ENCODE measurements around the gene FAM241A.

FAM241A gene

GRCh38 chr4:112119353-112119783 lies 25.9 kb upstream of the FAM241A start:
- no peaks in the 10 kb centered on the region for H3K9me3 ChIP-seq (ENCODE audit: insufficient read depth, low read length)
- no peak overlapping the region for H3K27ac ChIP-seq (ENCODE audit: low read depth, low read length)
- H3K4me3 ChIP-seq (ENCODE audit: insufficient read depth, low read length, poor library complexity, severe bottlenecking), result no peak overlapping the region
- H3K79me2 ChIP-seq (ENCODE audit: insufficient read depth, low read length), result no peaks in the 10 kb centered on the region
- TF ChIP-seq CTCF (IDR thresholded peaks at IDR 0.05; ENCODE audit: insufficient read depth, low read length, poor library complexity, severe bottlenecking) (no peak), EZH2phosphoT487 (conservative IDR thresholded peaks at IDR 0.05; ENCODE audit: low read length) (no peak)
- H3K36me3 ChIP-seq (ENCODE audit: low read length), result no peaks in the 10 kb centered on the region
- H3K9ac ChIP-seq (ENCODE audit: low read length), result no peak overlapping the region
- no peaks in the 10 kb centered on the region for H3K27me3 ChIP-seq (ENCODE audit: low read length)
- no peaks in the 10 kb centered on the region for H4K20me1 ChIP-seq (ENCODE audit: low read depth, low read length)
- H3F3A ChIP-seq (ENCODE audit: insufficient read depth), result no peaks in the 10 kb centered on the region
- H2AFZ ChIP-seq (ENCODE audit: low read depth, low read length, severe bottlenecking), result no peak overlapping the region
- no peaks in the 10 kb centered on the region for H3K9me2 ChIP-seq (replicated peaks; ENCODE audit: insufficient read depth, low read length)
- H3K4me2 ChIP-seq (ENCODE audit: low read depth, low read length, poor library complexity, severe bottlenecking), result no peak overlapping the region

GRCh38 chr4:112120021-112120420 lies 25.2 kb upstream of the FAM241A start:
- Histone ChIP-seq H3K9ac (ENCODE audit: low read length) (no peak overlapping the region), H3K27ac (ENCODE audit: low read depth, low read length) (no peak overlapping the region), H4K20me1 (ENCODE audit: low read depth, low read length) (no peaks in the 10 kb centered on the region), H3K9me2 (replicated peaks; ENCODE audit: insufficient read depth, low read length) (no peaks in the 10 kb centered on the region), H3K4me3 (ENCODE audit: insufficient read depth, low read length, poor library complexity, severe bottlenecking) (no peak overlapping the region), H3K4me2 (ENCODE audit: low read depth, low read length, poor library complexity, severe bottlenecking) (no peak overlapping the region), H3K27me3 (ENCODE audit: low read length) (no peaks in the 10 kb centered on the region), H2AFZ (ENCODE audit: low read depth, low read length, severe bottlenecking) (no peak overlapping the region), H3K9me3 (ENCODE audit: insufficient read depth, low read length) (no peaks in the 10 kb centered on the region), H3F3A (ENCODE audit: insufficient read depth) (no peaks in the 10 kb centered on the region), H3K36me3 (ENCODE audit: low read length) (no peaks in the 10 kb centered on the region), H3K79me2 (ENCODE audit: insufficient read depth, low read length) (no peaks in the 10 kb centered on the region)
- no peak for TF ChIP-seq CTCF (IDR thresholded peaks at IDR 0.05; ENCODE audit: insufficient read depth, low read length, poor library complexity, severe bottlenecking)
- TF ChIP-seq EZH2phosphoT487 (conservative IDR thresholded peaks at IDR 0.05; ENCODE audit: low read length), result no peak

GRCh38 chr4:112125416-112125815 lies 19.8 kb upstream of the FAM241A start:
- H4K20me1 ChIP-seq (ENCODE audit: low read depth, low read length), result no peaks in the 10 kb centered on the region
- no peak overlapping the region for H3K9ac ChIP-seq (ENCODE audit: low read length)
- no peaks in the 10 kb centered on the region for H3K9me3 ChIP-seq (ENCODE audit: insufficient read depth, low read length)
- H3K79me2 ChIP-seq (ENCODE audit: insufficient read depth, low read length), result no peaks in the 10 kb centered on the region
- no peaks in the 10 kb centered on the region for H3K9me2 ChIP-seq (replicated peaks; ENCODE audit: insufficient read depth, low read length)
- no peak overlapping the region for H3K4me2 ChIP-seq (ENCODE audit: low read depth, low read length, poor library complexity, severe bottlenecking)
- no peaks in the 10 kb centered on the region for H3K36me3 ChIP-seq (ENCODE audit: low read length)
- no peak overlapping the region for H3K27ac ChIP-seq (ENCODE audit: low read depth, low read length)
- H3K27me3 ChIP-seq (ENCODE audit: low read length), result no peaks in the 10 kb centered on the region
- no peaks in the 10 kb centered on the region for H3F3A ChIP-seq (ENCODE audit: insufficient read depth)
- H3K4me3 ChIP-seq (ENCODE audit: insufficient read depth, low read length, poor library complexity, severe bottlenecking), result no peak overlapping the region
- H2AFZ ChIP-seq (ENCODE audit: low read depth, low read length, severe bottlenecking), result no peak overlapping the region
- TF ChIP-seq CTCF (IDR thresholded peaks at IDR 0.05; ENCODE audit: insufficient read depth, low read length, poor library complexity, severe bottlenecking) (no peak), EZH2phosphoT487 (conservative IDR thresholded peaks at IDR 0.05; ENCODE audit: low read length) (no peak)
